ENCODE results near the gene HOMER1. TPM values are rescaled to one million over a fixed set of nuclear protein-coding genes. Genes with fewer than 3 reads are reported as not detected.

HOMER1 gene
- total and polyA plus RNA-seq, 7 donors = 0.23 to 31.0 (median 8.3) TPM

DNA sequence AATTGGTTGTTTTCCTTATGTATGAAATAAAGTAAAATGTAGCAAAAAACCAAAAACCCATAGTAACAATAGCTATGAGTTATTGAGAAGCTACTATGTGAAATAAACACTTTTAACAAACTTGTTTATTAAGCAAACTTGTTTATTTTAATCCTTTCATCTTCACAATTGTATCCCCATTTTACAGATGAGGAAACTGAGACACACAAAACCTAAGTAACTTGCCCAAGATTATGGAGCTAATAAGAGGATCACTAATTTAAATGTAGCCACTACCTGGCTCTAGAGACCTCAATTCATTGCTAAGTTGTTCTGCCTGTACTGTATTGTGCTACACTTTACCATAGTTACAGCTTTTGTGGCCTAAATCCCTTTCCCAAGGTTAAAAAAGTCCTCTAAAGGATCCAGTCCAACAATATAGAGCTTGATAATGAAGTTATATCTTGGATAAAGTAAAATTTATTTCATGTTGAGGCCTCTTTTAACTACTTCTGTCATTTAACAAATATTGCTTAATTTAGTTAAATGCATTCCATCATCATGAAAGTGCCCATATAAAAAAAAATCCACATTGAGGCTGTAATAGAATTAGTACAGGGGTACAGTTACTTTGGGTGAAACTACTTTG is 22.1 kb downstream of the HOMER1 start:
- Histone ChIP-seq H3K27me3 (no peaks in the 10 kb centered on the region), H3K27ac (peak overlapping the region in 2 of 4 donors; percentile 8 to 47), H3K4me1 (peaks cover 0 to 10% (median 4%) of the 10 kb centered on the region in 4 donors), H3K4me3 (no peak overlapping the region), H3K9me3 (no peaks in the 10 kb centered on the region), H3K36me3 (no peaks in the 10 kb centered on the region)
- DNase-seq = no peak
- no peak for TF ChIP-seq EP300 (IDR thresholded peaks at IDR 0.05)
- no peak for TF ChIP-seq CTCF (IDR thresholded peaks at IDR 0.05)
- TF ChIP-seq POLR2AphosphoS5 (IDR thresholded peaks at IDR 0.05) = no peak
- no peak for TF ChIP-seq POLR2A (IDR thresholded peaks at IDR 0.05)
- intact Hi-C loops (cut with DNase I) = no loop called here

- peak overlapping the region in 1 of 4 donors; percentile 16 for H3K27ac ChIP-seq
- H3K4me1 ChIP-seq = peaks cover 0 to 10% (median 4%) of the 10 kb centered on the region in 4 donors
- intact Hi-C loops (cut with DNase I) = no loop called here
- H3K27me3 ChIP-seq = no peaks in the 10 kb centered on the region
- no peaks in the 10 kb centered on the region for H3K9me3 ChIP-seq
- TF ChIP-seq POLR2A (IDR thresholded peaks at IDR 0.05) = no peak
- no peak for TF ChIP-seq POLR2AphosphoS5 (IDR thresholded peaks at IDR 0.05)
- no peak for TF ChIP-seq EP300 (IDR thresholded peaks at IDR 0.05)
- no peak for TF ChIP-seq CTCF (IDR thresholded peaks at IDR 0.05)
- DNase-seq = no peak
- H3K36me3 ChIP-seq = no peaks in the 10 kb centered on the region
- no peak overlapping the region for H3K4me3 ChIP-seq
Observed at GRCh38 chr5:79490323-79490936, 23.5 kb downstream of the HOMER1 start.

- no peak for DNase-seq
- Histone ChIP-seq H3K9me3 (no peaks in the 10 kb centered on the region), H3K27me3 (no peaks in the 10 kb centered on the region), H3K4me1 (peaks cover 0 to 10% (median 4%) of the 10 kb centered on the region in 4 donors), H3K27ac (no peak overlapping the region), H3K36me3 (no peaks in the 10 kb centered on the region), H3K4me3 (no peak overlapping the region)
- TF ChIP-seq EP300 (IDR thresholded peaks at IDR 0.05) (no peak), POLR2AphosphoS5 (IDR thresholded peaks at IDR 0.05) (no peak), POLR2A (IDR thresholded peaks at IDR 0.05) (no peak), CTCF (IDR thresholded peaks at IDR 0.05) (no peak)
- intact Hi-C loops (cut with DNase I) = no loop called here
- 85 to 98% methylated on average over 1 of the region's 1 CpG for WGBS, 2 donors
Observed at GRCh38 chr5:79489773-79490172, 24.2 kb downstream of the HOMER1 start.

- no peak overlapping the region for H3K4me3 ChIP-seq
Observed at GRCh38 chr5:79488775-79489174, 25.2 kb downstream of the HOMER1 start.

More at GRCh38 chr5:79488775-79489174, 25.2 kb downstream of the HOMER1 start:
- Histone ChIP-seq H3K9me3 (no peaks in the 10 kb centered on the region), H3K36me3 (no peaks in the 10 kb centered on the region), H3K27me3 (no peaks in the 10 kb centered on the region), H3K4me1 (peaks cover 0 to 10% (median 4%) of the 10 kb centered on the region in 4 donors), H3K27ac (peak overlapping the region in 1 of 4 donors; percentile 38)
- TF ChIP-seq CTCF (IDR thresholded peaks at IDR 0.05) = no peak
- no peak for TF ChIP-seq POLR2A (IDR thresholded peaks at IDR 0.05)
- TF ChIP-seq POLR2AphosphoS5 (IDR thresholded peaks at IDR 0.05) = no peak
- TF ChIP-seq EP300 (IDR thresholded peaks at IDR 0.05) = no peak
- no peak for DNase-seq
- intact Hi-C loops (cut with DNase I) = no loop called here

Data from sigmoid colon (tissue), 7 donors.